GM18499 (cell line): ENCODE data around the gene VWA7.

Experiments used
- ATAC-seq: cut with Tn5 transposase; IDR thresholded peaks from one replicate; pipeline ENCODE4 v1.9.1; 2021; ENCODE audit warnings: moderate number of reproducible peaks; ENCODE audit not compliant: insufficient read depth, unreplicated experiment

Gene VWA7

GRCh38 chr6:31717499-31718222 lies 59.5 kb downstream of the VWA7 start:
- no peak for ATAC-seq
